Measurements from ENCODE around the gene VAX1.

VAX1 gene

GRCh38 chr10:117160567-117160966 is 22.5 kb upstream of the VAX1 start:
- Histone ChIP-seq H3K4me1 (ENCODE audit: insufficient read depth, low read length, poor library complexity, severe bottlenecking) (no peaks in the 10 kb centered on the region), H3K4me3 (ENCODE audit: low read length, poor library complexity, severe bottlenecking) (no peak overlapping the region), H3K9me3 (ENCODE audit: insufficient read depth, low read depth, low read length) (no peaks in the 10 kb centered on the region), H3K9me2 (replicated peaks; ENCODE audit: low read depth, low read length) (no peaks in the 10 kb centered on the region), H4K20me1 (ENCODE audit: insufficient read depth, low read length, poor library complexity, severe bottlenecking) (no peaks in the 10 kb centered on the region), H2AFZ (ENCODE audit: low read length) (no peak overlapping the region), H3F3A (ENCODE audit: low read depth) (no peaks in the 10 kb centered on the region), H3K9ac (ENCODE audit: low read depth, low read length, poor library complexity, severe bottlenecking) (no peak overlapping the region), H3K4me2 (ENCODE audit: low read depth, low read length, poor library complexity, severe bottlenecking) (no peak overlapping the region), H3K36me3 (ENCODE audit: insufficient read depth, low read length) (no peaks in the 10 kb centered on the region), H3K27me3 (ENCODE audit: insufficient read depth, low read length, poor library complexity, severe bottlenecking) (no peaks in the 10 kb centered on the region), H3K79me2 (ENCODE audit: insufficient read depth, low read length) (no peaks in the 10 kb centered on the region)
- TF ChIP-seq CTCF (conservative IDR thresholded peaks at IDR 0.05; ENCODE audit: low read length) (no peak), EZH2phosphoT487 (IDR thresholded peaks at IDR 0.05; ENCODE audit: borderline replicate concordance) (no peak)

GRCh38 chr10:117159390-117159789 is 21.3 kb upstream of the VAX1 start:
- Histone ChIP-seq H3K9ac (ENCODE audit: low read depth, low read length, poor library complexity, severe bottlenecking) (no peak overlapping the region), H3K4me2 (ENCODE audit: low read depth, low read length, poor library complexity, severe bottlenecking) (no peak overlapping the region), H4K20me1 (ENCODE audit: insufficient read depth, low read length, poor library complexity, severe bottlenecking) (no peaks in the 10 kb centered on the region), H3K79me2 (ENCODE audit: insufficient read depth, low read length) (no peaks in the 10 kb centered on the region), H3F3A (ENCODE audit: low read depth) (no peaks in the 10 kb centered on the region), H3K27me3 (ENCODE audit: insufficient read depth, low read length, poor library complexity, severe bottlenecking) (no peaks in the 10 kb centered on the region), H3K36me3 (ENCODE audit: insufficient read depth, low read length) (no peaks in the 10 kb centered on the region), H3K9me3 (ENCODE audit: insufficient read depth, low read depth, low read length) (no peaks in the 10 kb centered on the region), H2AFZ (ENCODE audit: low read length) (no peak overlapping the region), H3K4me3 (ENCODE audit: low read length, poor library complexity, severe bottlenecking) (no peak overlapping the region), H3K4me1 (ENCODE audit: insufficient read depth, low read length, poor library complexity, severe bottlenecking) (no peaks in the 10 kb centered on the region), H3K9me2 (replicated peaks; ENCODE audit: low read depth, low read length) (no peaks in the 10 kb centered on the region)
- TF ChIP-seq EZH2phosphoT487 (IDR thresholded peaks at IDR 0.05; ENCODE audit: borderline replicate concordance) (no peak), CTCF (conservative IDR thresholded peaks at IDR 0.05; ENCODE audit: low read length) (no peak)

- Histone ChIP-seq H3K27me3 (ENCODE audit: insufficient read depth, low read length, poor library complexity, severe bottlenecking) (no peaks in the 10 kb centered on the region), H3F3A (ENCODE audit: low read depth) (no peaks in the 10 kb centered on the region), H4K20me1 (ENCODE audit: insufficient read depth, low read length, poor library complexity, severe bottlenecking) (no peaks in the 10 kb centered on the region), H3K79me2 (ENCODE audit: insufficient read depth, low read length) (no peaks in the 10 kb centered on the region), H3K4me2 (ENCODE audit: low read depth, low read length, poor library complexity, severe bottlenecking) (no peak overlapping the region), H3K9ac (ENCODE audit: low read depth, low read length, poor library complexity, severe bottlenecking) (no peak overlapping the region), H3K9me3 (ENCODE audit: insufficient read depth, low read depth, low read length) (no peaks in the 10 kb centered on the region), H3K4me1 (ENCODE audit: insufficient read depth, low read length, poor library complexity, severe bottlenecking) (no peaks in the 10 kb centered on the region), H3K9me2 (replicated peaks; ENCODE audit: low read depth, low read length) (no peaks in the 10 kb centered on the region), H3K4me3 (ENCODE audit: low read length, poor library complexity, severe bottlenecking) (no peak overlapping the region), H2AFZ (ENCODE audit: low read length) (no peak overlapping the region), H3K36me3 (ENCODE audit: insufficient read depth, low read length) (no peaks in the 10 kb centered on the region)
- TF ChIP-seq EZH2phosphoT487 (IDR thresholded peaks at IDR 0.05; ENCODE audit: borderline replicate concordance) = no peak
- no peak for TF ChIP-seq CTCF (conservative IDR thresholded peaks at IDR 0.05; ENCODE audit: low read length)
Observed at GRCh38 chr10:117158297-117158696, 20.2 kb upstream of the VAX1 start.

Data from Loucy (cell line).